GM12891 (cell line): ENCODE results near the gene LUC7L.
"Not testable (repeated sequence)": the region's sequence is repeated elsewhere in the genome, so short reads cannot be mapped to it uniquely, and the experiment has no call there.

ENCODE experiments used
- POLR2A ChIP-seq: IDR thresholded peaks from 2 replicates; pipeline ENCODE4 v1.6.1; 2011; ENCODE audit warnings: low read depth, low read length, control low read depth
- POLR2AphosphoS5 ChIP-seq: IDR thresholded peaks from 2 replicates; pipeline ENCODE4 v1.6.1; 2011; ENCODE audit warnings: low read depth, low read length, control low read depth
- SPI1 ChIP-seq: IDR thresholded peaks from 2 replicates; pipeline ENCODE4 v1.6.1; 2011; ENCODE audit warnings: low read depth, low read length, control low read depth
- TAF1 ChIP-seq: IDR thresholded peaks from 2 replicates; pipeline ENCODE4 v1.6.1; 2011; ENCODE audit warnings: low read depth, low read length, control low read depth

DNA sequence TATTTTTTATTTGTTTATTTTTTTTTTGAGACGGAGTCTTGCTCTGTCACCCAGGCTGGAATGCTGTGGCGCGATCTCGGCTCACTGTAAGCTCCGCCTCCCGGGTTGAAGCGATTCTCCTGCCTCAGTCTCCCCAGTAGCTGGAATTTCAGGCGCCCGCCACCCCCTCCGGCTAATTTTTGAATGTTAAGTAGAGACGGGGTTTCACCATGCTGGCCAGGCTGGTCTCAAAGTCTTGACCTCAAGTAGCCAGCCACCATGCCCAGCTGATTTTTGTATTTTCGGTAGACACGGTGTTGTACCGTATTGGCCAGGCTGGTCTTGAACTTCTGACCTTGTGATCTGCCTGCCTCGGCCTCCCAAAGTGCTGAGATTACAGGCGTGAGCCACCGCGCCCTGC lies 1.1 kb upstream of the LUC7L start:
- not testable (repeated sequence) for TF ChIP-seq POLR2AphosphoS5, POLR2A, TAF1, SPI1
